Neuron (in vitro differentiated cells): Measurements from ENCODE around the gene HOXB5.

ENCODE experiments used
- H2AFZ ChIP-seq: one replicate; pipeline ENCODE4 v1.6.1; 2013; ENCODE audit warnings: low read depth, mild to moderate bottlenecking, inconsistent platforms, low read length, moderate library complexity
- H3K27me3 ChIP-seq: one replicate; pipeline ENCODE4 v1.6.1; 2013; ENCODE audit warnings: low read length; ENCODE audit not compliant: insufficient read depth
- H3K36me3 ChIP-seq: one replicate; pipeline ENCODE4 v1.6.1; 2013; ENCODE audit warnings: low read length; ENCODE audit not compliant: insufficient read depth
- H3K4me1 ChIP-seq: one replicate; pipeline ENCODE4 v1.6.1; 2013; ENCODE audit warnings: low read length; ENCODE audit not compliant: insufficient read depth
- H3K4me3 ChIP-seq: 2 replicates; pipeline ENCODE4 v1.5.1; 2013; ENCODE audit warnings: mild to moderate bottlenecking, low read length, moderate library complexity
- H3K9me3 ChIP-seq: one replicate; pipeline ENCODE4 v1.6.1; 2013; ENCODE audit warnings: low read length

The HOXB5 gene

GRCh38 chr17:48545539-48545938 lies 48.0 kb downstream of the HOXB5 start:
- H3K9me3 ChIP-seq, result no peaks in the 10 kb centered on the region
- H3K4me1 ChIP-seq, result no peaks in the 10 kb centered on the region
- peaks cover 77% of the 10 kb centered on the region for H3K27me3 ChIP-seq
- no peak overlapping the region for H2AFZ ChIP-seq
- H3K36me3 ChIP-seq, result no peaks in the 10 kb centered on the region
- no peak overlapping the region for H3K4me3 ChIP-seq

- Histone ChIP-seq H2AFZ (no peak within 1 kb of the TSS), H3K27me3 (peaks cover 79% of the 10 kb centered on the region), H3K4me1 (no peaks in the 10 kb centered on the region), H3K4me3 (peak within 1 kb of the TSS; percentile 46), H3K9me3 (no peaks in the 10 kb centered on the region), H3K36me3 (no peaks in the 10 kb centered on the region)
Observed at GRCh38 chr17:48545022-48545375, 48.6 kb downstream of the HOXB5 start, which contains the start of gene HOXB2. HOXB2 (minus strand) TSS chr17:48545109; CDS start chr17:48544911, 198 bp downstream.

- no peaks in the 10 kb centered on the region for H3K9me3 ChIP-seq
- H3K4me3 ChIP-seq, result peak overlapping the region; percentile 46
- peaks cover 81% of the 10 kb centered on the region for H3K27me3 ChIP-seq
- H2AFZ ChIP-seq, result no peak overlapping the region
- no peaks in the 10 kb centered on the region for H3K36me3 ChIP-seq
- no peaks in the 10 kb centered on the region for H3K4me1 ChIP-seq
Observed at GRCh38 chr17:48544349-48545021, 49.1 kb downstream of the HOXB5 start.

- Histone ChIP-seq H3K4me1 (no peaks in the 10 kb centered on the region), H2AFZ (no peak overlapping the region), H3K4me3 (peak overlapping the region; percentile 46), H3K9me3 (no peaks in the 10 kb centered on the region), H3K36me3 (no peaks in the 10 kb centered on the region), H3K27me3 (peaks cover 85% of the 10 kb centered on the region)
Observed at GRCh38 chr17:48543854-48544348, 49.7 kb downstream of the HOXB5 start.

GRCh38 chr17:48543107-48543853 lies 50.3 kb downstream of the HOXB5 start:
- peak overlapping the region; percentile 85 for H2AFZ ChIP-seq
- peaks cover 81% of the 10 kb centered on the region for H3K27me3 ChIP-seq
- peak overlapping the region; percentile 46 for H3K4me3 ChIP-seq
- H3K4me1 ChIP-seq, result no peaks in the 10 kb centered on the region
- no peaks in the 10 kb centered on the region for H3K36me3 ChIP-seq
- H3K9me3 ChIP-seq, result no peaks in the 10 kb centered on the region

- Histone ChIP-seq H3K36me3 (no peaks in the 10 kb centered on the region), H2AFZ (peak overlapping the region; percentile 85), H3K4me1 (no peaks in the 10 kb centered on the region), H3K27me3 (peaks cover 76% of the 10 kb centered on the region), H3K4me3 (peak overlapping the region; percentile 46), H3K9me3 (no peaks in the 10 kb centered on the region)
Observed at GRCh38 chr17:48542698-48543106, 50.9 kb downstream of the HOXB5 start.

- H3K4me3 ChIP-seq, result peak overlapping the region; percentile 28
- no peaks in the 10 kb centered on the region for H3K36me3 ChIP-seq
- no peaks in the 10 kb centered on the region for H3K9me3 ChIP-seq
- H3K27me3 ChIP-seq, result peaks cover 73% of the 10 kb centered on the region
- H2AFZ ChIP-seq, result peak overlapping the region; percentile 58
- H3K4me1 ChIP-seq, result no peaks in the 10 kb centered on the region
Observed at GRCh38 chr17:48542114-48542656, 51.4 kb downstream of the HOXB5 start.

GRCh38 chr17:48541577-48542113 lies 51.9 kb downstream of the HOXB5 start:
- Histone ChIP-seq H3K4me1 (no peaks in the 10 kb centered on the region), H3K36me3 (no peaks in the 10 kb centered on the region), H3K27me3 (peaks cover 68% of the 10 kb centered on the region)

More at GRCh38 chr17:48541577-48542113, 51.9 kb downstream of the HOXB5 start:
- peak overlapping the region; percentile 28 for H3K4me3 ChIP-seq
- H3K9me3 ChIP-seq, result no peaks in the 10 kb centered on the region
- H2AFZ ChIP-seq, result peak overlapping the region; percentile 58
